IPS-18a (cell line): ENCODE data around the gene RBBP4.
"Not testable (repeated sequence)": the region's sequence is repeated elsewhere in the genome, so short reads cannot be mapped to it uniquely, and the experiment has no call there.

Experiments used
- H3K27ac ChIP-seq: one replicate; pipeline ENCODE4 v1.5.1; 2013; ENCODE audit warnings: low read length
- H3K27me3 ChIP-seq: one replicate; pipeline ENCODE4 v1.6.1; 2013; ENCODE audit warnings: mild to moderate bottlenecking, low read length; ENCODE audit not compliant: control insufficient read depth, insufficient read depth
- H3K36me3 ChIP-seq: one replicate; pipeline ENCODE4 v1.6.1; 2013; ENCODE audit warnings: low read depth, low read length; ENCODE audit not compliant: control insufficient read depth
- H3K4me1 ChIP-seq: one replicate; pipeline ENCODE4 v1.6.1; 2013; ENCODE audit warnings: low read depth, low read length; ENCODE audit not compliant: control insufficient read depth
- H3K4me3 ChIP-seq: one replicate; pipeline ENCODE4 v1.5.1; 2013; ENCODE audit warnings: low read length
- H3K9ac ChIP-seq: one replicate; pipeline ENCODE4 v1.6.1; 2013; ENCODE audit warnings: mild to moderate bottlenecking, low read length, moderate library complexity
- H3K9me3 ChIP-seq: one replicate; pipeline ENCODE4 v1.6.1; 2013; ENCODE audit warnings: low read depth, low read length; ENCODE audit not compliant: control insufficient read depth

Gene RBBP4

GRCh38 chr1:32622806-32623681, 28.0 kb upstream of the RBBP4 start:
- Histone ChIP-seq H3K27ac (no peak overlapping the region), H3K4me1 (no peaks in the 10 kb centered on the region), H3K9ac (no peak overlapping the region), H3K27me3 (no peaks in the 10 kb centered on the region), H3K9me3 (no peaks in the 10 kb centered on the region), H3K4me3 (no peak overlapping the region), H3K36me3 (peaks cover 16% of the 10 kb centered on the region)

GRCh38 chr1:32623775-32624174, 27.2 kb upstream of the RBBP4 start:
- Histone ChIP-seq H3K9ac (no peak overlapping the region), H3K36me3 (peaks cover 16% of the 10 kb centered on the region), H3K4me3 (no peak overlapping the region), H3K27ac (no peak overlapping the region), H3K27me3 (no peaks in the 10 kb centered on the region), H3K9me3 (no peaks in the 10 kb centered on the region), H3K4me1 (no peaks in the 10 kb centered on the region)

- Histone ChIP-seq H3K27me3 (no peaks in the 10 kb centered on the region), H3K9ac (no peak overlapping the region), H3K9me3 (no peaks in the 10 kb centered on the region), H3K27ac (no peak overlapping the region), H3K4me1 (no peaks in the 10 kb centered on the region), H3K36me3 (peaks cover 19% of the 10 kb centered on the region), H3K4me3 (no peak overlapping the region)
Observed at GRCh38 chr1:32626176-32626575, 24.8 kb upstream of the RBBP4 start.

- Histone ChIP-seq H3K36me3 (peaks cover 23% of the 10 kb centered on the region), H3K4me1 (peaks cover 2% of the 10 kb centered on the region), H3K27me3 (no peaks in the 10 kb centered on the region), H3K4me3 (no peak overlapping the region), H3K9ac (no peak overlapping the region), H3K9me3 (no peaks in the 10 kb centered on the region), H3K27ac (no peak overlapping the region)
Observed at GRCh38 chr1:32627596-32628162, 23.3 kb upstream of the RBBP4 start.

GRCh38 chr1:32630173-32630572, 20.8 kb upstream of the RBBP4 start:
- H3K27me3 ChIP-seq, H3K9me3 ChIP-seq, H3K4me3 ChIP-seq, H3K9ac ChIP-seq, H3K27ac ChIP-seq: not testable (repeated sequence)
- peaks cover 15% of the 10 kb centered on the region for H3K4me1 ChIP-seq
- peaks cover 30% of the 10 kb centered on the region for H3K36me3 ChIP-seq

- no peaks in the 10 kb centered on the region for H3K9me3 ChIP-seq
- H3K36me3 ChIP-seq, result peaks cover 15% of the 10 kb centered on the region
- H3K9ac ChIP-seq, result no peak overlapping the region
- H3K27ac ChIP-seq, result peak overlapping the region; percentile 16
- no peaks in the 10 kb centered on the region for H3K27me3 ChIP-seq
- H3K4me1 ChIP-seq, result peaks cover 33% of the 10 kb centered on the region
- peak overlapping the region; percentile 18 for H3K4me3 ChIP-seq
Observed at GRCh38 chr1:32632829-32633228, 18.2 kb upstream of the RBBP4 start.

GRCh38 chr1:32635508-32636277, 15.3 kb upstream of the RBBP4 start:
- Histone ChIP-seq H3K27me3 (no peaks in the 10 kb centered on the region), H3K36me3 (peaks cover 11% of the 10 kb centered on the region), H3K9ac (no peak overlapping the region), H3K4me3 (no peak overlapping the region), H3K27ac (no peak overlapping the region), H3K9me3 (no peaks in the 10 kb centered on the region), H3K4me1 (peaks cover 33% of the 10 kb centered on the region)

GRCh38 chr1:32636914-32637645, 13.9 kb upstream of the RBBP4 start:
- Histone ChIP-seq H3K4me3 (no peak overlapping the region), H3K9ac (peak overlapping the region; percentile 30), H3K27me3 (no peaks in the 10 kb centered on the region), H3K9me3 (no peaks in the 10 kb centered on the region), H3K4me1 (peaks cover 36% of the 10 kb centered on the region), H3K36me3 (peaks cover 7% of the 10 kb centered on the region), H3K27ac (no peak overlapping the region)

GRCh38 chr1:32639489-32640075, 11.4 kb upstream of the RBBP4 start:
- Histone ChIP-seq H3K27ac (no peak overlapping the region), H3K36me3 (no peaks in the 10 kb centered on the region), H3K4me1 (peaks cover 21% of the 10 kb centered on the region), H3K9ac (no peak overlapping the region), H3K9me3 (no peaks in the 10 kb centered on the region), H3K27me3 (no peaks in the 10 kb centered on the region), H3K4me3 (no peak overlapping the region)

- not testable (repeated sequence) for H3K9me3 ChIP-seq, H3K36me3 ChIP-seq, H3K27ac ChIP-seq, H3K27me3 ChIP-seq, H3K4me1 ChIP-seq, H3K9ac ChIP-seq, H3K4me3 ChIP-seq
Observed at GRCh38 chr1:32642292-32642827, 8.6 kb upstream of the RBBP4 start.

GRCh38 chr1:32644426-32644825, 6.6 kb upstream of the RBBP4 start:
- H3K27me3 ChIP-seq, result no peaks in the 10 kb centered on the region
- H3K4me3 ChIP-seq, result no peak overlapping the region
- no peaks in the 10 kb centered on the region for H3K36me3 ChIP-seq
- H3K27ac ChIP-seq, result no peak overlapping the region
- H3K9ac ChIP-seq, result no peak overlapping the region
- H3K9me3 ChIP-seq, result no peaks in the 10 kb centered on the region
- peaks cover 3% of the 10 kb centered on the region for H3K4me1 ChIP-seq
